Karpas-422 (cell line): ENCODE measurements around the gene SLC32A1. TPM values are rescaled to one million over a fixed set of nuclear protein-coding genes. Genes with fewer than 3 reads are reported as not detected.

Source experiments
- DNase-seq: peaks from one replicate; pipeline ENCODE4 v3.0.0-alpha.2; 2015
- H2AFZ ChIP-seq: fragments of 200-600 bp; sonication (generic); 2 replicates; pipeline ENCODE4 v1.6.1; 2014; ENCODE audit warnings: antibody characterized with exemption, low read length, mixed read lengths
- H3K27ac ChIP-seq: fragments of 200-600 bp; sonication (generic); 2 replicates; pipeline ENCODE4 v1.5.1; 2014; ENCODE audit warnings: mild to moderate bottlenecking, low read length, moderate library complexity
- H3K27me3 ChIP-seq: fragments of 200-600 bp; sonication (generic); 2 replicates; pipeline ENCODE4 v1.6.1; 2014; ENCODE audit warnings: low read length, mixed read lengths
- H3K36me3 ChIP-seq: fragments of 200-600 bp; sonication (generic); 2 replicates; pipeline ENCODE4 v1.6.1; 2014; ENCODE audit warnings: low read length, mixed read lengths; ENCODE audit not compliant: insufficient read depth
- H3K4me1 ChIP-seq: fragments of 200-600 bp; sonication (generic); 2 replicates; pipeline ENCODE4 v1.6.1; 2014; ENCODE audit warnings: mild to moderate bottlenecking, low read length, mixed read lengths
- H3K4me2 ChIP-seq: fragments of 200-600 bp; sonication (generic); 2 replicates; pipeline ENCODE4 v1.6.1; 2014; ENCODE audit warnings: low read length, low read depth, mild to moderate bottlenecking; ENCODE audit not compliant: poor library complexity, severe bottlenecking
- H3K4me3 ChIP-seq: fragments of 200-600 bp; sonication (generic); 2 replicates; pipeline ENCODE4 v1.5.1; 2014; ENCODE audit warnings: mild to moderate bottlenecking, antibody characterized with exemption, low read length, mixed read lengths
- H3K79me2 ChIP-seq: fragments of 200-600 bp; sonication (generic); 2 replicates; pipeline ENCODE4 v1.6.1; 2014; ENCODE audit warnings: mild to moderate bottlenecking, low read length, mixed read lengths
- H3K9ac ChIP-seq: fragments of 200-600 bp; sonication (generic); 2 replicates; pipeline ENCODE4 v1.6.0; 2014; ENCODE audit warnings: low read length
- H3K9me2 ChIP-seq: fragments of 200-600 bp; sonication (generic), shearing (Covaris generic); replicated peaks from 2 replicates; pipeline ENCODE4 v1.6.0; 2014; ENCODE audit warnings: mild to moderate bottlenecking, low read length, moderate library complexity; ENCODE audit not compliant: insufficient read depth
- H3K9me3 ChIP-seq: fragments of 300-700, 200-600 bp; sonication (generic); 2 replicates; pipeline ENCODE4 v1.6.1; 2014; ENCODE audit warnings: low read length, mixed read lengths
- H4K20me1 ChIP-seq: fragments of 200-600 bp; sonication (generic); 2 replicates; pipeline ENCODE4 v1.6.1; 2014; ENCODE audit warnings: mild to moderate bottlenecking, antibody characterized with exemption, low read length, low read depth; ENCODE audit not compliant: insufficient read depth
- total RNA-seq: library from RNA; depleted of rRNA; stranded (reverse); fragments of >200 nt; shearing (Covaris generic); gene quantifications from 2 replicates; pipeline ENCODE4 v1.2.3, GENCODE V29; 2014; ENCODE audit warnings: low replicate concordance

The SLC32A1 gene
- total RNA-seq, 1 experiment from 2014 or later, result not detected

DNA sequence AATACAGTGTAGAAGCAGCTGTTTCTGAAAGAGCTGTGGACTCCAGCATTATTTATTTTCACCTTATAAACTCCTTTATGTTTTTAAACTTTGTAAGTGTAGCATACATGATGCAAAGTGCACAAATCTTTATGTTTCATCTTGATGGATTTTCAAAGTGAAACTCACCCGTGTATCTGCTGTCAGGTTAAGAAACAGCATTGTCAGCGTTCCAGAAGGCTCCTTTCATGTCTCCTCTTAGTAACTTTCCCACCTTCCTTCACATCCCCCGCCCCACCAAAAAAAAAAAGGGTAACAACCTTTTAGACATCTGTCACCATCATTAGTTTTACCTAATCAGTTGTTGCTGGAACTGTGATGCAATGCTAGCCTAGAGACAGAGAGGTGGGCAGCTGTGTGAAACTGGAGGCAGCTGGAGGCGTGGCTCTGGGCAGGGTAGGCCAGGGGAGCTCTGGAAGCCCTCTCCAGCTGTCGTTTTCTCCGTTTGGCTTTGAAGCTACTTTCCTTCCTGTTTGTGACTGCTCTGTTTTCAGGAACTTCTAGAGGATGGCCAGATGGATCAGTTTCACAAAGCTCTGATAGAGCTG is 31.1 kb downstream of the SLC32A1 start:
- Histone ChIP-seq H3K9me3 (no peaks in the 10 kb centered on the region), H4K20me1 (no peaks in the 10 kb centered on the region), H3K27ac (no peak overlapping the region), H2AFZ (no peak overlapping the region), H3K9me2 (no peaks in the 10 kb centered on the region), H3K27me3 (no peaks in the 10 kb centered on the region), H3K4me3 (no peak overlapping the region), H3K9ac (no peak overlapping the region), H3K36me3 (peaks cover 34% of the 10 kb centered on the region; the same call in 1 of the 2 replicates), H3K79me2 (peaks cover 13% of the 10 kb centered on the region), H3K4me1 (no peaks in the 10 kb centered on the region), H3K4me2 (no peak overlapping the region)
- no peak for DNase-seq

DNA sequence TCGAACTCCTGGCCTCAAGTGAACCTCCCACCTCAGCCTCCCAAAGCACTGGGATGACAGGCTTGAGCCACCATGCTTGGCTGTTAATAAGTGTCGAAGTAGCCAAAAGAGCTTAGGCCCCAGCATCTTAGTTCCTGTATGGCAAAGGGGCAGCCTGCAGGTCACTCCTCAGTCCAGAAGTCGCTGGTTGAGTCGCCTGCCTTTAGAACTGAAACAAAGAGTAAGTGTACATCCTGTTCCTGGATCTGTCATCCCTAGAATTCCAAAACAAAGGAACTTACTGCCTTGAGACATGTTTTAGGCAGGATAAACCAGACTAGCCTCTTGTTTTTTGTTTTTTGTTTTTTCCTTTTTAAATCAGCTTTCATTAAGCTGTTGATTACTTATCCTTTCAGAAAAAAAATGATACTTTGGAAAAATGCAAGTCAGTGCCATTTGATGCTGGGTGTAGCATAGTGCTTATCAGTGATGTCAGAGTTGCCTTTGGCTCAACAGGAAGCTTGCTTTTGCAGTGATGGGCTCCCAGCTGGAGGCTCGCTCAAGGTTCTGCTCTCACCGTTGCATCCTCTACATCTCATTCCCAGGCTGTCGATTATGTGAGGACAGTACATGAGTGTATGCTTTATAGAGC is 33.0 kb downstream of the SLC32A1 start:
- Histone ChIP-seq H2AFZ (no peak overlapping the region), H3K9me2 (no peaks in the 10 kb centered on the region), H4K20me1 (no peaks in the 10 kb centered on the region), H3K4me1 (no peaks in the 10 kb centered on the region), H3K9ac (no peak overlapping the region), H3K79me2 (peaks cover 7% of the 10 kb centered on the region; the same call in 1 of the 2 replicates), H3K4me2 (no peak overlapping the region), H3K36me3 (peaks cover 33% of the 10 kb centered on the region; the same call in 1 of the 2 replicates), H3K27ac (no peak overlapping the region), H3K9me3 (no peaks in the 10 kb centered on the region), H3K27me3 (no peaks in the 10 kb centered on the region), H3K4me3 (no peak overlapping the region)
- no peak for DNase-seq

DNA sequence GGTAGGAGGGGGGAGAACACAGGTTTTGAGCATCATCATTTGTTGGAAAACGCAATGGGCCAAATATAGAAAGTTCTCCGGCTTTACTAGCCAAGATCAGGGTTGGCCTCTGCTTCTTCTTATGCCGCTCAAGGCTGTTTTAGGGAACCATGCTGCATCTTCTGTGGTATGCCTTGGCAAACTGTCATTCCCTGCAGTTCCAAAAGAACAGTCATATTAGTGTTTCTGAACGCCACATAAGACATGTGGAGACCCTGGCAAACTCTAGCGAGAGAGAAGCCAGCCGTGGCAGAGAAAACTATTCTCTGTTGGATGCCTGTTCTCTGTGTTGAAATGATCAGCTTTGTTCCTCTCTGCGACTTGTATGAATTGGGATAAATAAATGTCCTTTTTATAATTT is 34.8 kb downstream of the SLC32A1 start:
- no peaks in the 10 kb centered on the region for H3K27me3 ChIP-seq
- no peak overlapping the region for H3K9ac ChIP-seq
- no peaks in the 10 kb centered on the region for H3K79me2 ChIP-seq
- H3K9me2 ChIP-seq, result no peaks in the 10 kb centered on the region
- no peaks in the 10 kb centered on the region for H3K4me1 ChIP-seq
- H3K36me3 ChIP-seq, result peaks cover 23% of the 10 kb centered on the region; the same call in 1 of the 2 replicates
- no peak overlapping the region for H2AFZ ChIP-seq
- H3K4me3 ChIP-seq, result no peak overlapping the region
- H3K27ac ChIP-seq, result no peak overlapping the region
- H4K20me1 ChIP-seq, result no peaks in the 10 kb centered on the region
- no peaks in the 10 kb centered on the region for H3K9me3 ChIP-seq
- no peak for DNase-seq
- H3K4me2 ChIP-seq, result no peak overlapping the region

GRCh38 chr20:38760978-38761377 is 36.7 kb downstream of the SLC32A1 start:
- Histone ChIP-seq H4K20me1 (no peaks in the 10 kb centered on the region), H3K27me3 (no peaks in the 10 kb centered on the region), H3K9me2 (no peaks in the 10 kb centered on the region), H3K36me3 (peaks cover 16% of the 10 kb centered on the region; the same call in 1 of the 2 replicates), H3K27ac (no peak overlapping the region), H2AFZ (no peak overlapping the region), H3K4me2 (no peak overlapping the region), H3K4me3 (no peak overlapping the region), H3K9ac (no peak overlapping the region), H3K4me1 (no peaks in the 10 kb centered on the region), H3K9me3 (no peaks in the 10 kb centered on the region), H3K79me2 (no peaks in the 10 kb centered on the region)
- DNase-seq, result no peak

DNA sequence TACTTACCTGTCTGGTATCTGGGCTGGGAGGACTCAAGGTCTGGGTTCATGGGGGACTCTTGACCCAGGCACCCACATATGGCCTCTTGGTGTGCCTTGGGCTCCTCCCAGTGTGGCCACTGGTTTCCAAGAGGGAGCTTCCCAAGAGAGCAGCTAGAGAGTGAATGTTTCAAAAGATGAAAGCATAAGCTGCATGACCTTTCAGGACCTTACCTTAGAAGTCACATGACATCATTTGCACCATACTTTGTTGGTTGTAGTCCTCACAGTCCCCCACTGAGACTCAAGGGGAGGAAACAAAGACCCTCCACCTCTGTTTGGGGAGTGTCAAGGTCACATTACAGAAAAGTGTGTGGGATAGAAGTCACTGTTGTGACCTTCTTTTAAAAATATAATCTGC is 37.9 kb downstream of the SLC32A1 start:
- Histone ChIP-seq H3K9me2 (no peaks in the 10 kb centered on the region), H3K9me3 (no peaks in the 10 kb centered on the region), H2AFZ (no peak overlapping the region), H3K79me2 (no peaks in the 10 kb centered on the region), H3K27ac (no peak overlapping the region), H3K4me2 (no peak overlapping the region), H3K4me3 (no peak overlapping the region), H3K36me3 (peaks cover 15% of the 10 kb centered on the region; the same call in 1 of the 2 replicates), H3K27me3 (no peaks in the 10 kb centered on the region), H3K9ac (no peak overlapping the region), H4K20me1 (no peaks in the 10 kb centered on the region), H3K4me1 (no peaks in the 10 kb centered on the region)
- no peak for DNase-seq

- no peaks in the 10 kb centered on the region for H3K79me2 ChIP-seq
- H3K4me2 ChIP-seq, result no peak overlapping the region
- no peaks in the 10 kb centered on the region for H3K4me1 ChIP-seq
- no peak overlapping the region for H3K4me3 ChIP-seq
- H3K9me2 ChIP-seq, result no peaks in the 10 kb centered on the region
- no peak for DNase-seq
- H3K9ac ChIP-seq, result no peak overlapping the region
- no peaks in the 10 kb centered on the region for H3K27me3 ChIP-seq
- peaks cover 15% of the 10 kb centered on the region; the same call in 1 of the 2 replicates for H3K36me3 ChIP-seq
- no peak overlapping the region for H2AFZ ChIP-seq
- no peaks in the 10 kb centered on the region for H3K9me3 ChIP-seq
- H4K20me1 ChIP-seq, result no peaks in the 10 kb centered on the region
- H3K27ac ChIP-seq, result no peak overlapping the region
Measured at GRCh38 chr20:38763616-38764015, 39.3 kb downstream of the SLC32A1 start.

- H3K4me2 ChIP-seq, result no peak overlapping the region
Measured at GRCh38 chr20:38764567-38765318, 40.5 kb downstream of the SLC32A1 start.

GRCh38 chr20:38766071-38766470 is 41.8 kb downstream of the SLC32A1 start:
- no peak for DNase-seq
- Histone ChIP-seq H3K4me1 (no peaks in the 10 kb centered on the region), H3K4me2 (no peak overlapping the region), H3K27me3 (no peaks in the 10 kb centered on the region), H3K27ac (no peak overlapping the region), H3K79me2 (no peaks in the 10 kb centered on the region), H3K36me3 (no peaks in the 10 kb centered on the region), H4K20me1 (no peaks in the 10 kb centered on the region), H3K9me2 (no peaks in the 10 kb centered on the region), H3K9me3 (no peaks in the 10 kb centered on the region), H3K4me3 (no peak overlapping the region), H2AFZ (no peak overlapping the region), H3K9ac (no peak overlapping the region)

More at GRCh38 chr20:38764567-38765318, 40.5 kb downstream of the SLC32A1 start:
- Histone ChIP-seq H3K9me2 (no peaks in the 10 kb centered on the region), H3K4me3 (no peak overlapping the region), H3K36me3 (peaks cover 5% of the 10 kb centered on the region; the same call in 1 of the 2 replicates), H4K20me1 (no peaks in the 10 kb centered on the region), H2AFZ (no peak overlapping the region), H3K27me3 (no peaks in the 10 kb centered on the region), H3K27ac (no peak overlapping the region), H3K9me3 (no peaks in the 10 kb centered on the region), H3K79me2 (no peaks in the 10 kb centered on the region), H3K4me1 (no peaks in the 10 kb centered on the region), H3K9ac (no peak overlapping the region)
- no peak for DNase-seq
